H9 (cell line): ENCODE results near the gene TMEM109. TPM values are rescaled to one million over a fixed set of nuclear protein-coding genes. Genes with fewer than 3 reads are reported as not detected.
A peak's percentile ranks its signal among the peaks of the same experiment; 100 is the strongest.

Experiments
- DNase-seq: peaks from one replicate; pipeline ENCODE4 v3.0.0-alpha.2; 2017
- H2AFZ ChIP-seq: one replicate; pipeline ENCODE4 v1.6.1; 2013; ENCODE audit warnings: mild to moderate bottlenecking, low read length, control low read depth, moderate library complexity
- H2AK5ac ChIP-seq: 2 replicates; pipeline ENCODE4 v1.6.1; 2013; ENCODE audit warnings: low read length, control low read depth, mixed read lengths; ENCODE audit not compliant: insufficient read length
- H2BK120ac ChIP-seq: one replicate; pipeline ENCODE4 v1.6.1; 2013; ENCODE audit warnings: low read depth, mild to moderate bottlenecking, low read length, control low read depth, inconsistent platforms; ENCODE audit not compliant: poor library complexity, severe bottlenecking
- H2BK12ac ChIP-seq: 2 replicates; pipeline ENCODE4 v1.6.1; 2013; ENCODE audit warnings: low read length, control low read depth, mixed read lengths, low read depth; ENCODE audit not compliant: insufficient read length
- H2BK15ac ChIP-seq: 2 replicates; pipeline ENCODE4 v1.6.1; 2013; ENCODE audit warnings: low read depth, low read length, control low read depth
- H2BK20ac ChIP-seq: one replicate; pipeline ENCODE4 v1.6.1; 2013; ENCODE audit warnings: low read depth, mild to moderate bottlenecking, low read length, control low read depth, inconsistent platforms; ENCODE audit not compliant: poor library complexity, severe bottlenecking
- H2BK5ac ChIP-seq: 2 replicates; pipeline ENCODE4 v1.6.1; 2013; ENCODE audit warnings: low read length, control low read depth, mixed read lengths; ENCODE audit not compliant: insufficient read length
- H3K14ac ChIP-seq: 2 replicates; pipeline ENCODE4 v1.6.1; 2013; ENCODE audit warnings: low read length, control low read depth; ENCODE audit not compliant: insufficient read depth
- H3K18ac ChIP-seq: 2 replicates; pipeline ENCODE4 v1.6.1; 2013; ENCODE audit warnings: low read depth, mild to moderate bottlenecking, mixed read lengths, low read length, control low read depth; ENCODE audit not compliant: insufficient read length
- H3K23ac ChIP-seq: 2 replicates; pipeline ENCODE4 v1.6.1; 2013; ENCODE audit warnings: low read length, control low read depth, mixed read lengths, low read depth; ENCODE audit not compliant: insufficient read length
- H3K23me2 ChIP-seq: 2 replicates; pipeline ENCODE4 v1.6.1; 2013; ENCODE audit warnings: low read depth, mild to moderate bottlenecking, mixed read lengths, low read length, control low read depth; ENCODE audit not compliant: insufficient read length, poor library complexity, severe bottlenecking
- H3K27ac ChIP-seq: 2 replicates; pipeline ENCODE4 v1.5.1; 2013; ENCODE audit warnings: low read length, control low read depth, mixed read lengths, low read depth; ENCODE audit not compliant: insufficient read length
- H3K27me3 ChIP-seq: 2 replicates; pipeline ENCODE4 v1.6.1; 2013; ENCODE audit warnings: low read length, control low read depth, inconsistent platforms; ENCODE audit not compliant: insufficient read depth
- H3K4ac ChIP-seq: 2 replicates; pipeline ENCODE4 v1.6.1; 2013; ENCODE audit warnings: low read depth, mild to moderate bottlenecking, control low read depth, inconsistent platforms, low read length, moderate library complexity
- H3K4me1 ChIP-seq: 2 replicates; pipeline ENCODE4 v1.6.1; 2013; ENCODE audit warnings: low read length, control low read depth, inconsistent platforms; ENCODE audit not compliant: insufficient read depth
- H3K4me2 ChIP-seq: 2 replicates; pipeline ENCODE4 v1.6.1; 2013; ENCODE audit warnings: low read length, control low read depth, mixed read lengths; ENCODE audit not compliant: insufficient read length, insufficient read depth
- H3K56ac ChIP-seq: 2 replicates; pipeline ENCODE4 v1.6.1; 2013; ENCODE audit warnings: low read depth, mild to moderate bottlenecking, mixed read lengths, low read length, control low read depth; ENCODE audit not compliant: insufficient read length
- H3K79me1 ChIP-seq: 2 replicates; pipeline ENCODE4 v1.6.1; 2013; ENCODE audit warnings: low read depth, mild to moderate bottlenecking, moderate library complexity, low read length, control low read depth, inconsistent platforms; ENCODE audit not compliant: insufficient read depth, poor library complexity, severe bottlenecking
- H3K79me2 ChIP-seq: 2 replicates; pipeline ENCODE4 v1.6.1; 2013; ENCODE audit warnings: low read length, control low read depth, inconsistent platforms; ENCODE audit not compliant: insufficient read depth
- H3K9ac ChIP-seq: 2 replicates; pipeline ENCODE4 v1.6.1; 2013; ENCODE audit warnings: low read length, control low read depth, mixed read lengths; ENCODE audit not compliant: insufficient read length; ENCODE audit errors: extremely low read depth
- H3K9me3 ChIP-seq: one replicate; pipeline ENCODE4 v1.6.1; 2013; ENCODE audit warnings: low read depth, low read length, inconsistent platforms; ENCODE audit not compliant: control insufficient read depth
- H3T11ph ChIP-seq: one replicate; pipeline ENCODE4 v1.6.1; 2013; ENCODE audit warnings: mild to moderate bottlenecking, low read length, control low read depth, inconsistent platforms
- H4K20me1 ChIP-seq: one replicate; pipeline ENCODE4 v1.6.1; 2013; ENCODE audit not compliant: control insufficient read depth, insufficient read length, insufficient read depth
- H4K5ac ChIP-seq: 2 replicates; pipeline ENCODE4 v1.6.1; 2013; ENCODE audit warnings: low read depth, mild to moderate bottlenecking, mixed read lengths, low read length, control low read depth; ENCODE audit not compliant: insufficient read length
- H4K8ac ChIP-seq: replicated peaks from 2 replicates; pipeline ENCODE4 v1.6.1; 2013; ENCODE audit warnings: low read length, control low read depth, mixed read lengths, low read depth; ENCODE audit not compliant: insufficient read length
- H4K91ac ChIP-seq: 2 replicates; pipeline ENCODE4 v1.6.1; 2013; ENCODE audit warnings: low read depth, mild to moderate bottlenecking, moderate library complexity, mixed read lengths, low read length, control low read depth; ENCODE audit not compliant: insufficient read length
- H3K27ac Mint-ChIP-seq, 3 experiments: 2 replicates in 2 of 3; 3 replicates in 1 of 3; pipeline ENCODE4 v1.8.0; 2020 to 2021; ENCODE audit warnings: mixed read lengths in 3 of 3, mild to moderate bottlenecking in 1 of 3, moderate library complexity in 1 of 3
- H3K27me3 Mint-ChIP-seq: 2 replicates; pipeline ENCODE4 v1.8.0; 2021; ENCODE audit warnings: low read depth, mild to moderate bottlenecking, moderate library complexity, mixed read lengths
- H3K36me3 Mint-ChIP-seq, 3 experiments: 2 replicates in 2 of 3; 3 replicates in 1 of 3; pipeline ENCODE4 v1.8.0; 2020 to 2021; ENCODE audit warnings: low read depth in 3 of 3, mixed read lengths in 3 of 3; ENCODE audit not compliant: insufficient read depth in 1 of 3
- H3K4me1 Mint-ChIP-seq, 2 experiments: 2 replicates each; pipeline ENCODE4 v1.8.0; 2020; ENCODE audit warnings: mixed read lengths in 2 of 2
- H3K4me3 Mint-ChIP-seq, 2 experiments: 2 replicates in 1 of 2; 3 replicates in 1 of 2; pipeline ENCODE4 v1.8.0; 2020 to 2021; ENCODE audit warnings: mild to moderate bottlenecking in 2 of 2, mixed read lengths in 2 of 2, moderate library complexity in 1 of 2
- H3K9me3 Mint-ChIP-seq, 2 experiments: 2 replicates in 1 of 2; 3 replicates in 1 of 2; pipeline ENCODE4 v1.8.0; 2020; ENCODE audit warnings: mild to moderate bottlenecking in 2 of 2, mixed read lengths in 2 of 2, moderate library complexity in 1 of 2
- CTCF ChIP-seq: fragments of 200-600 bp; sonication (generic); conservative IDR thresholded peaks from 3 replicates; pipeline ENCODE4 v1.8.0; 2021; ENCODE audit warnings: antibody characterized with exemption, mild to moderate bottlenecking
- WGBS: extraction: QIAGEN DNeasy Blood & Tissue Kit; methylation state at CpG from one replicate; pipeline ENCODE4 v1.1.7; 2013; ENCODE audit warnings: missing lambda C conversion rate, low lambda C conversion rate, mixed read lengths; ENCODE audit not compliant: insufficient read length; ENCODE audit errors: extremely low coverage; 5-methylcytosine and 5-hydroxymethylcytosine counted together
- total RNA-seq: library from RNA; stranded (reverse); gene quantifications from 2 replicates; pipeline ENCODE4 v1.2.1, GENCODE V29; 2021

Gene TMEM109
- total RNA-seq, 1 experiment from 2014 or later = 38.0 TPM

DNA sequence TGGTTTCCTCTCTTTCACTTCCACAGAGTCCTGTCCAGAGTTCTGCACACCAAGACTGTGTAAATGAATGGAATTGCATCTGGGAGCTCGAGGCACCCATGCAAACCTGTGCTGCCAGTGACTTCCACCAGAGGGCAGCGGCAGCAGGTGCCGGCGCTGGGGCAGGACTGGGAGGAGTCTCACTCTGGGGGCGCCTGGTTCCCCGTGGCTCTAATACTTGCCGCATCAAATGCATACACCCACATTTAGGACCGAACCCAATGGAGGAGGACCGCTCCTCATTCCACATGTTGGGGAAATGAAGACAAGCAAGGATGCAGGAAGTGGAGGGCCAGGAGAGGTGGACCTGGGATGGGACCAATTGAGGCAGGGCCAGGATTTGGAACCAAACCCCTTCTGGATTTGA lies 56.4 kb downstream of the TMEM109 start:
- no peaks in the 10 kb centered on the region for H3K79me1 ChIP-seq
- no peaks in the 10 kb centered on the region for H3K4me1 ChIP-seq
- peak; percentile 87 for TF ChIP-seq CTCF
- no peaks in the 10 kb centered on the region for H4K20me1 ChIP-seq
- Mint-ChIP-seq H3K36me3 (peaks cover 0 to 7% (median 6%) of the 10 kb centered on the region in 3 experiments; a peak in 5 of 7 replicates), H3K27ac (no peak overlapping the region), H3K4me1 (no peaks in the 10 kb centered on the region), H3K27me3 (peaks cover 29% of the 10 kb centered on the region), H3K9me3 (peaks cover 12 to 22% of the 10 kb centered on the region in 2 experiments), H3K4me3 (no peak overlapping the region)
- H2BK5ac ChIP-seq = no peak overlapping the region
- H4K8ac ChIP-seq = no peak overlapping the region
- H3K14ac ChIP-seq = no peak overlapping the region
- H3K27me3 ChIP-seq = no peaks in the 10 kb centered on the region
- no peak overlapping the region for H2BK120ac ChIP-seq
- no peak overlapping the region for H3K18ac ChIP-seq
- no peak overlapping the region for H3K56ac ChIP-seq
- no peak overlapping the region for H4K5ac ChIP-seq
- H3K23ac ChIP-seq = no peak overlapping the region
- no peak overlapping the region for H4K91ac ChIP-seq
- no peak overlapping the region for H2AFZ ChIP-seq
- H3K4me2 ChIP-seq = no peak overlapping the region
- no peaks in the 10 kb centered on the region for H3K9me3 ChIP-seq
- no CpG with 5 or more reads among the region's 9 CpGs for whole genome bisulfite sequencing
- H2AK5ac ChIP-seq = no peak overlapping the region
- no peaks in the 10 kb centered on the region for H3K23me2 ChIP-seq
- H2BK20ac ChIP-seq = no peak overlapping the region
- no peak overlapping the region for H2BK12ac ChIP-seq
- DNase-seq = peak; percentile 69
- H2BK15ac ChIP-seq = no peak overlapping the region
- no peaks in the 10 kb centered on the region for H3K79me2 ChIP-seq
- no peak overlapping the region for H3T11ph ChIP-seq
- H3K27ac ChIP-seq = no peak overlapping the region
- no peak overlapping the region for H3K4ac ChIP-seq
- H3K9ac ChIP-seq = no peak overlapping the region
